ENCODE measurements around the gene PHF24. TPM values are rescaled to one million over a fixed set of nuclear protein-coding genes. Genes with fewer than 3 reads are reported as not detected.
"Not testable (repeated sequence)": the region's sequence is repeated elsewhere in the genome, so short reads cannot be mapped to it uniquely, and the experiment has no call there.

Gene PHF24
- total RNA-seq, 2 donors from 2014 or later: 0.27 to 0.35 TPM

DNA sequence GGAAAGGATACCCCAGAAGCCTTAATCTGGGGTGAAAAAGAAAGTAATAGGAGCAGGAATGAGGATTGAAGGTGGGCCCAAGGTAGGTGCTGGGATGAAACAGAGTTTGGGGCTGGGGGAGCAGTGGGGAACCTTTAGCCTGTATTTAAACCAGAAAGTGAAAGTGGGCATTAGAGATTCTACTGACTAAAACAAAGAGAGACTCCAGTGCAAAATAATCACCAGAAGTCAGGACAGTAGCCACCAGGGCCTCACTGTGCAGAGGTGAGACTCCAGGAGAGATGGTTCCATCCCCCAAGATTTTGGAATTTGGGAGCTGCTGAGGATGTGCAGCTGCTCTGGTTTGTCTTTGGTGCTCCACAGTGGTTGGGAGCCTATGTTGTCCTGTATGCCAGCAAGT, 44.5 kb downstream of the PHF24 start:
- no peak for DNase-seq (ENCODE audit: low spot score)

DNA sequence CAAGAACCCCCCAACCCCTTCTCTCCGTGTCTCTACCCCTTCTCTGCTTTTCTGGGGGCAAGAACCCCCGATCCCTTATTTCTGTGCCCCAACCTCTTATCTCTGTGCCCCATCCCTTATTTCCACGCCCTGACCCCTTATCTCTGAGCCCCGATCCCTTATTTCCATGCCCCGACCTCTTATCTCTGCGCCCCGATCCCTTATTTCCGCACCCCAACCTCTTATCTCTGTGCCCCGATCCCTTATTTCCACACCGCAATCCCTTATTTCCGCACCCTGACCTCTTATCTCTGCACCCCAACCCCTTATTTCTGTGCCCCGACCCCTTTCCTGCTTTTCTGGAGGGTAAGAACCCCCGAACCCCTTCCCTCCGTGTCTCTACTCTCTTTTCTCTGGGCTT, 46.2 kb downstream of the PHF24 start:
- H3K36me3 ChIP-seq; H3K27me3 ChIP-seq (replicated peaks; ENCODE audit: insufficient read depth); H3K27ac ChIP-seq; H3K4me1 ChIP-seq (ENCODE audit: control insufficient read depth in 1 of 2, low read depth in 2 of 2); ATAC-seq (ENCODE audit: insufficient number of reproducible peaks, low FRiP score, low read depth); H3K4me3 ChIP-seq; DNase-seq (ENCODE audit: low spot score); H3K9me3 ChIP-seq: not testable (repeated sequence)

More for the DNA sequence above, 44.5 kb downstream of the PHF24 start:
- Histone ChIP-seq H3K36me3 (peaks cover 5% of the 10 kb centered on the region), H3K4me3 (no peak overlapping the region), H3K27ac (no peak overlapping the region), H3K9me3 (no peaks in the 10 kb centered on the region), H3K27me3 (replicated peaks; ENCODE audit: insufficient read depth) (no peaks in the 10 kb centered on the region), H3K4me1 (ENCODE audit: control insufficient read depth in 1 of 2, low read depth in 2 of 2) (no peaks in the 10 kb centered on the region)
- TF ChIP-seq, protein P1, sequence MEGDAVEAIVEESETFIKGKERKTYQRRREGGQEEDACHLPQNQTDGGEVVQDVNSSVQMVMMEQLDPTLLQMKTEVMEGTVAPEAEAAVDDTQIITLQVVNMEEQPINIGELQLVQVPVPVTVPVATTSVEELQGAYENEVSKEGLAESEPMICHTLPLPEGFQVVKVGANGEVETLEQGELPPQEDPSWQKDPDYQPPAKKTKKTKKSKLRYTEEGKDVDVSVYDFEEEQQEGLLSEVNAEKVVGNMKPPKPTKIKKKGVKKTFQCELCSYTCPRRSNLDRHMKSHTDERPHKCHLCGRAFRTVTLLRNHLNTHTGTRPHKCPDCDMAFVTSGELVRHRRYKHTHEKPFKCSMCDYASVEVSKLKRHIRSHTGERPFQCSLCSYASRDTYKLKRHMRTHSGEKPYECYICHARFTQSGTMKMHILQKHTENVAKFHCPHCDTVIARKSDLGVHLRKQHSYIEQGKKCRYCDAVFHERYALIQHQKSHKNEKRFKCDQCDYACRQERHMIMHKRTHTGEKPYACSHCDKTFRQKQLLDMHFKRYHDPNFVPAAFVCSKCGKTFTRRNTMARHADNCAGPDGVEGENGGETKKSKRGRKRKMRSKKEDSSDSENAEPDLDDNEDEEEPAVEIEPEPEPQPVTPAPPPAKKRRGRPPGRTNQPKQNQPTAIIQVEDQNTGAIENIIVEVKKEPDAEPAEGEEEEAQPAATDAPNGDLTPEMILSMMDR (IDR thresholded peaks at IDR 0.05): no peak
- ATAC-seq (ENCODE audit: insufficient number of reproducible peaks, low FRiP score, low read depth): no peak

DNA sequence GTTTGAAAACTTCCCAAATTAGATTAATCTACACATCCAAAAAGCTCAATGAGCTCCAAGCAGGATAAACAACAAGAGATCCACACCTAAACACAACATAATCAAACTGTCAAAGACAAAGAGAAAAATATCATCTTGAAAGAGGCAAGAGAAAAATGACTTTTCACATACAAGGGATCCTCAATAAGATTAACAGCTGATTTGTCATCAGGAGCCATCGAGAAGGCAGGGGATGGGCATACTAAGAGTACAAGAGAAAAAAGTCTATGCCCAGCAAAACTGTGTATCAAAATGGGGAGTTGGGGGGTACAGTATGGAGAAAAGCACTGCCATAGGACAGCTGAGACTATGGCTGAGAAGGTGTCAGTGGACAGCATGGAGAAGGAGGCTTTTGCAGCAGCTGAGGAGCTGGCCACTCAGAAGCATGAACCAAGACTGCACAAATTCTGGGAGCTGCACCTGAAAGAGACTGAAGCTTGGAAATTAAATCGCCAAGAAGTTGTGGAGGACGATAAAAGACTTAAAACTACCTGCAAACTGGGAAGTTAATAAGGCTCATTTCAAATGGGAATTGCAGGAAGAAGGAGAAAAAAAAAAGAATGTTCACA, 52.4 kb downstream of the PHF24 start:
- DNase-seq (ENCODE audit: low spot score) (no peak), ATAC-seq (ENCODE audit: insufficient number of reproducible peaks, low FRiP score, low read depth) (no peak)
- Histone ChIP-seq H3K4me3 (no peak overlapping the region), H3K4me1 (ENCODE audit: control insufficient read depth in 1 of 2, low read depth in 2 of 2) (no peaks in the 10 kb centered on the region), H3K9me3 (peaks cover 15% of the 10 kb centered on the region), H3K36me3 (peaks cover 28% of the 10 kb centered on the region), H3K27me3 (replicated peaks; ENCODE audit: insufficient read depth) (no peaks in the 10 kb centered on the region), H3K27ac (no peak overlapping the region)
- TF ChIP-seq, protein P1 (IDR thresholded peaks at IDR 0.05): no peak

DNA sequence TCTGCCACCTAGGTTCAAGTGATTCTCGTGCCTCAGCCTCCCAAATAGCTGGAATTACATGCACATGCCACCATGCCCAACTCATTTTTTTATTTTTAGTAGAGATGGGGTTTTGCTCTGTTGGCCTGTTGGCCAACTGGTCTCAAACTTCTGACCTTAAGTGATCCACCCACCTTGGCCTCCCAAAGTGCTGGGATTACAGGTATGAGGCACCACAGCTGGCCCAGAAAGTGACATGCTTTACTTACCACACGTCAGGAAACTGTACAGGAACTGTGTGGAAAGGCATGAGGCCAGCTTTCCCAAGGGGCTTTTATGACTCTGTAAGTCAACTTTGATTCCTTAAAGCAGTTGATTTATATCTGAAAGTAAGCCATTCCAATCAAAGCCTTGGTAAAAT, 56.4 kb downstream of the PHF24 start:
- Histone ChIP-seq H3K36me3 (peaks cover 28% of the 10 kb centered on the region), H3K4me1 (ENCODE audit: control insufficient read depth in 1 of 2, low read depth in 2 of 2) (no peaks in the 10 kb centered on the region), H3K9me3 (peaks cover 15% of the 10 kb centered on the region), H3K27me3 (replicated peaks; ENCODE audit: insufficient read depth) (no peaks in the 10 kb centered on the region), H3K4me3 (no peak overlapping the region), H3K27ac (no peak overlapping the region)
- TF ChIP-seq, protein P1 (IDR thresholded peaks at IDR 0.05): no peak
- ATAC-seq (ENCODE audit: insufficient number of reproducible peaks, low FRiP score, low read depth): no peak
- no peak for DNase-seq (ENCODE audit: low spot score)

DNA sequence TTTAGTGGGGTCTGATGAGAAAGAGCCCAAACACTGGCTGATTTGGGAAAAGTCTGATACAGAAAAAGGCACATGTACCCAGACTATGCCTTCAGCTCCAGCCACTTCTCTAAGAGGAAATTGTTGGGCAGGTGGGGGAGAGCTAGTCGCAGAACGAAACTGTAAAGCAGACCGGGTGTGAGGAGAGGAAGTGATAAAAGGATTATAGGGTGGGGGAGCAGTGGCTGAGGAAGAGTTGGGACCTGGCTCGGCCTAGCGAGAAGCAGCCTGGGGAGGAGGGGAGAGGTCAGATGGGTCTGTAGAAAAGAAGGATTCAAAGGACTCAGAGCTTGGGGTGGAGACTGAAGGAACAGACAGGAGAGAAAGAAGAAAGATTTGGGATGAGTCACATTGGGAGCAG, 65.4 kb downstream of the PHF24 start:
- not testable (repeated sequence) for H3K4me3 ChIP-seq; ATAC-seq (ENCODE audit: insufficient number of reproducible peaks, low FRiP score, low read depth); H3K4me1 ChIP-seq (ENCODE audit: control insufficient read depth in 1 of 2, low read depth in 2 of 2); H3K27me3 ChIP-seq (replicated peaks; ENCODE audit: insufficient read depth); H3K9me3 ChIP-seq; DNase-seq (ENCODE audit: low spot score); H3K27ac ChIP-seq
- peaks cover 13% of the 10 kb centered on the region for H3K36me3 ChIP-seq

DNA sequence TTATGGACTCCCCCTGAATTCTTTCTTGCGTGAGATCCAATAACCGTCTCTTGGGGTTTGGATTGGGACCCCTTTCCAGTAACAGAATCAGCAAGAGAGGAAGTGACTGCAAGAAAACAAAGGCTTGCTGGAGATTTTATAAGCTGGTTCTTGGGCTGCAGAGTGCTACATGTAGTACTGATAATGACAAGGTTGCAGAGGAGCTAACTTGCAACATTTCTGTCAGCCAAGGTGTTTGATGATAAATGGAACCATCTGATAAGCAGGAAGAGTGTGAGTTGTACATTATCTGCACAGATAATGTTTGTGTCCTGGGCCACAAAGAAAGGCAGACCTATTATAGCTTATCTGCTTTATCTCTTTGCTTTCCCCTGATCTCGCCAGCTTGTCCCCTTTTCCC, 68.6 kb downstream of the PHF24 start:
- TF ChIP-seq, protein P1 (IDR thresholded peaks at IDR 0.05): no peak
- ATAC-seq (ENCODE audit: insufficient number of reproducible peaks, low FRiP score, low read depth): no peak
- H3K9me3 ChIP-seq: no peaks in the 10 kb centered on the region
- H3K27ac ChIP-seq: no peak overlapping the region
- peaks cover 15% of the 10 kb centered on the region for H3K36me3 ChIP-seq
- DNase-seq (ENCODE audit: low spot score): no peak
- H3K4me1 ChIP-seq (ENCODE audit: control insufficient read depth in 1 of 2, low read depth in 2 of 2): no peaks in the 10 kb centered on the region
- no peak overlapping the region for H3K4me3 ChIP-seq
- H3K27me3 ChIP-seq (replicated peaks; ENCODE audit: insufficient read depth): no peaks in the 10 kb centered on the region

Data from thoracic aorta (tissue), 2 donors.